Stimulated activated CD8-positive, alpha-beta memory T cell treated with anti-CD3 and anti-CD28 coated beads, Interleukin-4, amount 100 ng/mL, for 1 hour (primary cell): ENCODE measurements around the gene ZNF311.
"Not testable (repeated sequence)": the region's sequence is repeated elsewhere in the genome, so short reads cannot be mapped to it uniquely, and the experiment has no call there.

Experiments used
- DNase-seq, 2 donors: peaks; one replicate each; pipeline ENCODE4 v3.0.0-alpha.2; 2020; ENCODE audit warnings: low read depth in 2 of 2, low spot score in 1 of 2

ZNF311 gene

GRCh38 chr6:28956331-28956730, 48.8 kb downstream of the ZNF311 start:
- DNase-seq, result no peak

GRCh38 chr6:28953585-28954258, 51.4 kb downstream of the ZNF311 start:
- no peak for DNase-seq

GRCh38 chr6:28953039-28953584, 52.0 kb downstream of the ZNF311 start:
- DNase-seq, result no peak

GRCh38 chr6:28949656-28950195, 55.4 kb downstream of the ZNF311 start:
- not testable (repeated sequence) for DNase-seq

GRCh38 chr6:28948782-28949486, 56.2 kb downstream of the ZNF311 start:
- DNase-seq, result no peak

GRCh38 chr6:28947831-28948270, 57.3 kb downstream of the ZNF311 start:
- no peak for DNase-seq

- DNase-seq, result no peak
Measured at GRCh38 chr6:28947067-28947765, 57.9 kb downstream of the ZNF311 start.

GRCh38 chr6:28945349-28945748, 59.8 kb downstream of the ZNF311 start:
- no peak for DNase-seq
